GM19467 (cell line): ENCODE measurements around the gene GUCA1C.
A peak's percentile ranks its signal among the peaks of the same experiment; 100 is the strongest.

Experiments
- ATAC-seq: cut with Tn5 transposase; IDR thresholded peaks from one replicate; pipeline ENCODE4 v1.9.1; 2021; ENCODE audit warnings: mild to moderate bottlenecking, moderate library complexity; ENCODE audit not compliant: unreplicated experiment

Gene GUCA1C

GRCh38 chr3:108914774-108915641 lies 38.7 kb downstream of the GUCA1C start:
- ATAC-seq: peak; percentile 91

DNA sequence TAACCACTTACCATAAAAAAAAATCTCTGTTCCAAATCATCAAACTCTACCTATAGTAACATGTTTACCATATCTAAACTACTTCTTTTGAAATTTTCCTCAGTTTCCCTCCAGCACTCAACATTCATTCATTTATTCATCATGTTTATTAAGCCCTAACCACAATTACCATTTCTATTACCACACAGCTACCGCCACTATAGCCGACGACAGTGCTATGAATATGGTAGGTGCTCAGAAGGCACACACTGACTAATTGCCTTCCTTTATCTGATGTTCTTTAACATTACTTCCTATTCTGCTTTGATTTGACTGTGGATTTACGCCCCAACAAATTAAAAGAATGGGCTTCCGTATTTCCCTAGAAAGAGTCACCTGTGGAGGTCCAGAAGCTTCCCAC lies 43.9 kb downstream of the GUCA1C start:
- ATAC-seq: no peak

- ATAC-seq: no peak
These were observed 46.5 kb downstream of the GUCA1C start for GRCh38 chr3:108907194-108907593.

DNA sequence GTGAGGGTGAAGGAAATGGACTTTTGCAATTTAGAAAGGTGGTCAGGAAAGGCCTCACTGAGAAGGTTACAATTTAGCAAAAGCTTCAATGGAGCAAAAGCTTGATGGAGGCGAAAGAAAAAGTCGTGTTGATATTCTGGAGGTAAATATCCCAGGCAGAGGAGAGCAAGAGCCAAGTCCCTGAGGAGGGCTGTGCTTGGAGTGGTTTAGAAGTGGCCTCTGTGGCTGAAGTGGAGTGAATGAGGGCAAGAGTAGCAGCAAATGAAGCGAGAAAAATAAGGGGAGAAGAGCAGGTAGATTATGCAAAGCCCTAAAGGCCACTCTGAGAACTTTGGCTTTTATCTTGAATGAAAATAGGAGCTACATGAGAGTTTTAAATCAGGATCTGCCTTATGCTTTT lies 54.1 kb downstream of the GUCA1C start:
- no peak for ATAC-seq

- peak; percentile 70 for ATAC-seq
These were observed 55.8 kb downstream of the GUCA1C start for GRCh38 chr3:108897883-108898282.

GRCh38 chr3:108894981-108895380 lies 58.7 kb downstream of the GUCA1C start:
- ATAC-seq: no peak

GRCh38 chr3:108891833-108892232 lies 61.8 kb downstream of the GUCA1C start:
- no peak for ATAC-seq

GRCh38 chr3:108887777-108888176 lies 65.9 kb downstream of the GUCA1C start:
- ATAC-seq: no peak

DNA sequence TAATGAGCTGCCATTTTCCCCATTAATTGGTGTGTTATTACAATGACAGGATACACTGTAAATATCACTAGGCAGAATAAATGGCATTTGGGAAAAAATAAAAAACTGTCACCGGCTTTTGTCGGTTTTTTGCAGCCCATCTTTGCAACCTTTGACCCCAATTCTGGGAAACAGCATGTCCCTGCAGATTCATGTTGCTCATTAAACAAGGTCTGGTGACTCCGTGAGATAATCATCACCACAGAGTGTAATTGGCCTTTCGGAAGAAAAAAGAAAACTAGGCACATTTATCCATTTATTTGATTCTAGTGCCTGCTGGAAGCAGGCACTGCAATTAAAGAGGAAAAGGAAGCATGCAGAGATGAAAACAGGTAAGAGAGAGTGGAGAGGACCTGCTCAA lies 66.6 kb downstream of the GUCA1C start:
- ATAC-seq: no peak

DNA sequence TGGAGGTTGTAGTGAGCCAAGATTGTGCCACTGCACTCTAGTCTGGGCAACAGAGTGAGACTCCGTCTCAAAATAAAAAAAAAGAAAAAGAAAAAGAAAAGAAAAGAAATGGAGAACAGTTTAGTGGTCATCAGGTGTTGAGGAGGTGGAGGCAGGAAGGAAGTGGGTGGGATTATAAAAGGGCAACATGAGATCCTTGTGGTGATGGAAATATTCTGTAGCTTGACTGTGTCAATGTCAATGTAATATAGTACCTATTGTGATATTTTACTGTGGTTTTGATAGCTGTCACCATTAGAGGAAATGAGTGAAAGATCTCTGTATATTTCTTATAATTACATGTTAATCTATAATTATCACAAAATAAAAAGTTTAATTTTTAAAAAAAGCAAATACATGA lies 70.3 kb downstream of the GUCA1C start:
- no peak for ATAC-seq

DNA sequence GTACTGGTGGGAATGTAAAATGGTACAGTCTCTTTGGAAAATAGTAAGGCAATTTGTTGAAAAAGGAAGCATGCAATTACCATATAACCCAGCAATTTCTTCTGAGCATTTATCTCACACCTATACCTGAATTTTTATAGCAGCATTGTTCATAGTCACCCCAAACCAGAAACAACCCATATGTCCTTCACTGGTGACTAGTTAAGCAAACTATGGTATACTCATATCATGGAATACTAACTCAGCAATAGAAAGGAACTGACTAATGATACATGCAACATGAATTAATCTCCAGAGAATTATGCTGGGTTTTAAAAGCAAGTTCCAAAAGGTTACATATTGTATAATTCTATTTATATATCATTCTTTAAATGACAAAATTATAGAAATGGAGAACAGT lies 70.9 kb downstream of the GUCA1C start:
- ATAC-seq: no peak

- no peak for ATAC-seq
These were observed 73.8 kb downstream of the GUCA1C start for GRCh38 chr3:108879915-108880314.

DNA sequence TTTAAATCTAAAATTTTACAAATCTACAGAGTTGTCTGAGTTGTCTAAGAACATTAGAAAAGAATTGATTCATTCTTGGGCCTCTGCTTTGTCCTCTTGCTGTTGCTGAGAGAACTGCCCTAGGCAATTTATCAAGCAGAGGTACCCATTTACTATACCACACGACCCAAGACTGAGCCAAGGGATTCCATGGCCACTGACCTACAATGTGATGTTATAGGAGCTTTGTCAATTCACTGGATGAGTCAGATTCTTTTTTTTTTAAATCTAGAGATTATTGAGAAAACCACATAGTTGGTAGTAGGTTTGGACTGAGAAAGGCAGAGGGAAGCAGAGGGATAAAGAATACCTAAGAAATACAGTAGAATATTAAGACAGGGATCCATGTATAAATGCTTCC lies 75.8 kb downstream of the GUCA1C start:
- no peak for ATAC-seq

GRCh38 chr3:108863799-108864135 lies 89.9 kb downstream of the GUCA1C start:
- no peak for ATAC-seq

GRCh38 chr3:108862865-108863798 lies 90.5 kb downstream of the GUCA1C start:
- no peak for ATAC-seq

GRCh38 chr3:108861401-108861800 lies 92.3 kb downstream of the GUCA1C start:
- no peak for ATAC-seq
